Activated naive CD4-positive, alpha-beta T cell treated with anti-CD3 and anti-CD28 coated beads, Interleukin-2, amount 10 ng/mL, durations not matched to agents 7 days and 5 days (primary cell): ENCODE results near the gene CLRN3.

Experiments
- CTCF ChIA-PET: fragments of 350-600 bp; sonication (Branson Sonifier 250); formaldehyde crosslinking; loops from one replicate; lab custom pipeline; 2021; ENCODE audit warnings: antibody characterized with exemption; lab: Charles Lee
- DNase-seq: peaks from one replicate; pipeline ENCODE4 v3.0.0-alpha.2; 2020
- H3K27ac Mint-ChIP-seq: one replicate; pipeline ENCODE4 v1.8.0; 2021; ENCODE audit warnings: mild to moderate bottlenecking, moderate library complexity, mixed read lengths
- H3K27me3 Mint-ChIP-seq: one replicate; pipeline ENCODE4 v1.8.0; 2021; ENCODE audit warnings: mild to moderate bottlenecking, mixed read lengths
- H3K36me3 Mint-ChIP-seq: one replicate; pipeline ENCODE4 v1.8.0; 2021; ENCODE audit warnings: mixed read lengths
- H3K4me1 Mint-ChIP-seq: one replicate; pipeline ENCODE4 v1.8.0; 2021; ENCODE audit warnings: mixed read lengths
- H3K4me3 Mint-ChIP-seq: one replicate; pipeline ENCODE4 v1.8.0; 2021; ENCODE audit warnings: mild to moderate bottlenecking, moderate library complexity, mixed read lengths
- H3K9me3 Mint-ChIP-seq: one replicate; pipeline ENCODE4 v1.8.0; 2021; ENCODE audit warnings: mixed read lengths

The CLRN3 gene

DNA sequence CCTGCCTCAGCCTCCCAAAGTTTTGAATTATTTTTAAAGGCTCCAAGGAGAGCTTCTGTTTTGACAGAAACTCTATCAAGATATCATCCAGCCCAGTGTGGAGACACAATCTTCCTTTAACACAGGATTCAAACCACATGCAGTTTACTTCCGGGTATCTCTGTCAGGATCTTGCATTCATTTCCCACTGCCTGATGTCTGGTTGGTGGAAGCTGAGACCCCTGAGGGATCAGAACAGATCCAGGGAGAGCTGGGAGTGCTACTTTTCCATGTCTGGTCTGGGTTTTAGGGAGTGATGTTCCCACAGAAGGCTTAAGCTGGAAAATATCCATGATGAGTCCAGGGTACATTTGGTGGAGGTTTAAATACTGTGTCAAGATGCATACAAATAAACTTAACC lies 30.9 kb upstream of the CLRN3 start:
- Mint-ChIP-seq H3K4me1 (no peaks in the 10 kb centered on the region), H3K9me3 (no peaks in the 10 kb centered on the region), H3K4me3 (no peak overlapping the region), H3K27ac (no peak overlapping the region), H3K36me3 (no peaks in the 10 kb centered on the region), H3K27me3 (peaks cover 11% of the 10 kb centered on the region)
- CTCF ChIA-PET, result interaction anchor here (0.8 to 2.7 kb wide), 3 partner anchors 76 to 88 kb away, joined by 3 to 11 read pairs (median 4); no protein-coding TSS in a partner anchor
- no peak for DNase-seq

DNA sequence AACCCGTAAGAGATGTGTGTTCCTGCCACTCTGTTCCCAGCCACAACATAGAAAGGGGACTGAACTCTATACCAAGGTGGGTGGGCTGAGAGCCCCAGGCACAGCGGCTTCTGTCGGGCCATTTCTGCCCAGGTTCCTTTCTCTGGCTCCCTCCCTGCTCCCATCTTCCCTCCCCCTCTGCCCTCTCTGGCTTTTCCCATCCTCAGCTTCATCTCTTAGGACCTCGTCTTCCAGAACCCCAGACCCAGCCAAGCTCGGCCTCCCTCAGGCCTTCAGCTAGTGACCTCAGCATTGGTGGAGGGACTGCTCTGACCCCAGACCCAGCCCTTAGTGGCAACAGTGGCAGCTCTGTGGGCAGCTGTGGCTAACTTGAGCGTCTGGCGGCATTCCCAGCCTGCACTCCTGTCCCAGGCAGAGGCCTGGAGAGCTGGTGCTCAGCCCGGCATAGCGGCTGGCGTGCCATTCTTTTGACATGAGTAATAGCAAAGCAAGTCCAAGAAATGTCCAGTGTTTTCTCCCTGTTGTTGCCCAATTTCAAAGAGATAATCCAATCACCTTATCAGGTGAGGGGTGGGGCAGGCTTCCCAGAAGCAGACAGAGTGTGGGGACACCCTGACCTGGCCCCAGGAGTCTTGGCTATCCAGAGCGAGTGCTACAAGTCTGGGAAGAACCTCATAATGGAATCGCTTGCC lies 30.1 kb upstream of the CLRN3 start:
- no peaks in the 10 kb centered on the region for H3K9me3 Mint-ChIP-seq
- no peaks in the 10 kb centered on the region for H3K36me3 Mint-ChIP-seq
- no peak overlapping the region for H3K27ac Mint-ChIP-seq
- H3K4me1 Mint-ChIP-seq, result no peaks in the 10 kb centered on the region
- peaks cover 11% of the 10 kb centered on the region for H3K27me3 Mint-ChIP-seq
- CTCF ChIA-PET, result interaction anchor here (0.8 to 2.4 kb wide), 2 partner anchors 88 to 89 kb away, joined by 3 to 10 read pairs; no protein-coding TSS in a partner anchor
- no peak overlapping the region for H3K4me3 Mint-ChIP-seq
- no peak for DNase-seq

DNA sequence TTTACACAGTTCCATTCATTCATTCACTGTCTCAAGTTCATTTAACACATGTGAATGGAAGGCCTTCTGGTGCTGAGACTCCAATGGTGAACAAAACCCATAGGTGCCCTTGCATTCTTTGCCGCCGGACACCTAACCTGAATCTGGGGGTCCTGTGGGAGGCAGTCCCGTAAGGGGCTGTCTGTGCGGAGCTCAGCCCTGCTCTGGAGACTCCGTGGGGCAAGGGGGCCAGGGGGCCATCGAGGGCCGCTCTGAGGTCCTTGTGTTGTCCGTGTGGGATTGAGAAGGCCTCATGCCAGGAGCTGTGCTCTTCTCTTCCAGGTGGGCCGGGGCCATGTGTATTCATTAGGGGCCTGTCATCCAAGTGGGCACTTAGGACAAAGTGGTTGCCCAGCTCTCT lies 29.5 kb upstream of the CLRN3 start:
- H3K9me3 Mint-ChIP-seq, result no peaks in the 10 kb centered on the region
- no peak overlapping the region for H3K4me3 Mint-ChIP-seq
- H3K27ac Mint-ChIP-seq, result no peak overlapping the region
- H3K36me3 Mint-ChIP-seq, result no peaks in the 10 kb centered on the region
- no peak for DNase-seq
- H3K27me3 Mint-ChIP-seq, result peaks cover 12% of the 10 kb centered on the region
- H3K4me1 Mint-ChIP-seq, result no peaks in the 10 kb centered on the region
- CTCF ChIA-PET, result interaction anchor here (2.4 kb wide), 1 partner anchor 89 kb away, joined by 10 read pairs; no protein-coding TSS in a partner anchor

DNA sequence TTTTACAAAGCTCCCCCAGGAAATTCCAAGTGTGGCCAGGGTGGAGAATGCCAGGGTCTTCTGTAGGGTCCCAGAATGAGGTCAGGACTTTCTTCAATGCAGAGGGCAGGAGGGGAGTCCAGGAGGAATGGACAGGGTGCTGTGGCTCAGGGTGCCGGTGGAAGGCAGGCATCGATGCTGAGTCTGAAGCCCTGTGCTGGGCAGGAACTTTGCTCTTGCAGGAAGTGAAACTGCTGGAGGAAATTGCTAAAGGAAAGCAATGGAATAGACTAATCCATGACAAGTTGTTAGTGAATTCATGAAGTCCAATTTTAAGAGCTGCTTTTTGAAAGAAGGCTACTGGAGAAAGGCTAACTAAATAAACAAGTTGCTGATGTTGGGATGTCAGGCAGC lies 29.0 kb upstream of the CLRN3 start:
- Mint-ChIP-seq H3K27me3 (peaks cover 16% of the 10 kb centered on the region), H3K4me1 (no peaks in the 10 kb centered on the region), H3K27ac (no peak overlapping the region), H3K4me3 (no peak overlapping the region), H3K36me3 (no peaks in the 10 kb centered on the region), H3K9me3 (no peaks in the 10 kb centered on the region)
- no peak for DNase-seq
- CTCF ChIA-PET, result interaction anchor here (1.4 to 2.4 kb wide), 2 partner anchors 16 to 90 kb away, joined by 4 to 10 read pairs; partner anchors contain the start of gene PTPRE

GRCh38 chr10:127921075-127921752 lies 28.5 kb upstream of the CLRN3 start:
- Mint-ChIP-seq H3K36me3 (no peaks in the 10 kb centered on the region), H3K27ac (no peak overlapping the region), H3K9me3 (no peaks in the 10 kb centered on the region), H3K27me3 (peaks cover 16% of the 10 kb centered on the region), H3K4me1 (no peaks in the 10 kb centered on the region), H3K4me3 (no peak overlapping the region)
- CTCF ChIA-PET, result interaction anchor here (1.4 to 2.4 kb wide), 3 partner anchors 15 to 92 kb away, joined by 3 to 10 read pairs (median 4); partner anchors contain the start of gene PTPRE
- no peak for DNase-seq

GRCh38 chr10:127920306-127921074 lies 27.7 kb upstream of the CLRN3 start:
- Mint-ChIP-seq H3K27ac (no peak overlapping the region), H3K9me3 (no peaks in the 10 kb centered on the region), H3K36me3 (no peaks in the 10 kb centered on the region), H3K4me3 (no peak overlapping the region), H3K4me1 (no peaks in the 10 kb centered on the region), H3K27me3 (peaks cover 16% of the 10 kb centered on the region)
- DNase-seq, result no peak
- CTCF ChIA-PET, result interaction anchor here (0.9 to 2.4 kb wide), 4 partner anchors 14 to 93 kb away, joined by 3 to 10 read pairs (median 4); partner anchors contain the start of gene PTPRE

GRCh38 chr10:127919418-127920271 lies 26.9 kb upstream of the CLRN3 start:
- Mint-ChIP-seq H3K36me3 (no peaks in the 10 kb centered on the region), H3K27me3 (peaks cover 11% of the 10 kb centered on the region), H3K27ac (no peak overlapping the region), H3K9me3 (no peaks in the 10 kb centered on the region), H3K4me3 (no peak overlapping the region), H3K4me1 (no peaks in the 10 kb centered on the region)
- CTCF ChIA-PET, result interaction anchor here (0.9 to 1.5 kb wide), 2 partner anchors 92 to 94 kb away, joined by 3 read pairs; no protein-coding TSS in a partner anchor
- DNase-seq, result no peak

GRCh38 chr10:127918572-127918971 lies 25.8 kb upstream of the CLRN3 start:
- Mint-ChIP-seq H3K9me3 (no peaks in the 10 kb centered on the region), H3K27me3 (peaks cover 5% of the 10 kb centered on the region), H3K36me3 (no peaks in the 10 kb centered on the region), H3K27ac (no peak overlapping the region), H3K4me3 (no peak overlapping the region), H3K4me1 (no peaks in the 10 kb centered on the region)
- CTCF ChIA-PET, result interaction anchor here (1.3 kb wide), 1 partner anchor 12 kb away, joined by 3 read pairs; the partner anchor contains the start of gene PTPRE
- DNase-seq, result no peak

DNA sequence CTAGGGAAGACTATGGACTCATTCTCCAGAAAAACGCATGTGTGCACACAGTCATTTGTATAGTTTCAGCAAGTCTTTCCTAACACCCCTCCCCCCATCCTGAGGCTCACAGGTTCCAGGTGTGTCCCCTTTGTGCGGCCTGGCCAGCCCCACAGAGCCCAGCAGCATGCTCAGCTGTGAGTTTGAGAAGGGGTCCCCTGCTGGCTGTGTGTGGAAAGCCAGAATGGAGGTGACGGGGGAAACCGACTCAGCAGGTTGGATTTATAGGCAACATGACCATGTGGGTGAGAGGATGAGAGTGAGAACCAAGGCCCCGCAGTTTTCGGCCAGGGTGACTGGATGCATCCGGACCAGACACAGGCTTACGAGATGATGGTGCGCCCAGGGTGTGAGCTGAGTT lies 24.1 kb upstream of the CLRN3 start:
- no peaks in the 10 kb centered on the region for H3K9me3 Mint-ChIP-seq
- DNase-seq, result no peak
- no peaks in the 10 kb centered on the region for H3K4me1 Mint-ChIP-seq
- H3K27me3 Mint-ChIP-seq, result peaks cover 5% of the 10 kb centered on the region
- H3K27ac Mint-ChIP-seq, result no peak overlapping the region
- H3K4me3 Mint-ChIP-seq, result no peak overlapping the region
- CTCF ChIA-PET, result interaction anchor here (1.2 kb wide), 1 partner anchor 38 kb away, joined by 3 read pairs; no protein-coding TSS in a partner anchor
- H3K36me3 Mint-ChIP-seq, result no peaks in the 10 kb centered on the region

DNA sequence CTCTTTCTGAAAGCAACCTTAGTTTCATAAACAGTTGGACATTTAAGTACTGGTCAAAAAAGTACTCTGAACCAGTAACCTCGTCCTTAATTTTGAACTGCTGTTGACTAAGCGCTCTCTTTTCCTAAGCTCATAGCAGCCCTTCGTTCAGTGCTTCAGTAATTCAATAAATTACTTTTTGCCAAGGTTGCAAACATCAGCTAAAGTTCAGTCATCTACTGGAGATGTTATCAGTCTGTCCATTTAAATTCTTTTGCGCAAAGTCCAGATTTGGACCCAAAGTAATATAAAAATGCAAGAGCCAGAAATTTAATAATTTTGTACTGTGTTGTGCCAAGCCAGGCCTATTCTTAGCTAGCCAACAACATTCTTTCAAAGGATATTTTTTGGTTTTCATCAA lies 22.6 kb upstream of the CLRN3 start:
- DNase-seq, result no peak
- no peaks in the 10 kb centered on the region for H3K36me3 Mint-ChIP-seq
- H3K4me3 Mint-ChIP-seq, result no peak overlapping the region
- peaks cover 9% of the 10 kb centered on the region for H3K27me3 Mint-ChIP-seq
- H3K27ac Mint-ChIP-seq, result no peak overlapping the region
- no peaks in the 10 kb centered on the region for H3K9me3 Mint-ChIP-seq
- CTCF ChIA-PET, result interaction anchor here (0.7 to 2.2 kb wide), 2 partner anchors 10 to 96 kb away, joined by 3 to 11 read pairs; no protein-coding TSS in a partner anchor
- no peaks in the 10 kb centered on the region for H3K4me1 Mint-ChIP-seq

GRCh38 chr10:127913368-127913759 lies 20.6 kb upstream of the CLRN3 start:
- no peaks in the 10 kb centered on the region for H3K9me3 Mint-ChIP-seq
- H3K27ac Mint-ChIP-seq, result no peak overlapping the region
- peaks cover 28% of the 10 kb centered on the region for H3K27me3 Mint-ChIP-seq
- CTCF ChIA-PET, result interaction anchor here (1.2 kb wide), 1 partner anchor 98 kb away, joined by 3 read pairs; no protein-coding TSS in a partner anchor
- DNase-seq, result no peak
- H3K4me1 Mint-ChIP-seq, result no peaks in the 10 kb centered on the region
- no peaks in the 10 kb centered on the region for H3K36me3 Mint-ChIP-seq
- no peak overlapping the region for H3K4me3 Mint-ChIP-seq

DNA sequence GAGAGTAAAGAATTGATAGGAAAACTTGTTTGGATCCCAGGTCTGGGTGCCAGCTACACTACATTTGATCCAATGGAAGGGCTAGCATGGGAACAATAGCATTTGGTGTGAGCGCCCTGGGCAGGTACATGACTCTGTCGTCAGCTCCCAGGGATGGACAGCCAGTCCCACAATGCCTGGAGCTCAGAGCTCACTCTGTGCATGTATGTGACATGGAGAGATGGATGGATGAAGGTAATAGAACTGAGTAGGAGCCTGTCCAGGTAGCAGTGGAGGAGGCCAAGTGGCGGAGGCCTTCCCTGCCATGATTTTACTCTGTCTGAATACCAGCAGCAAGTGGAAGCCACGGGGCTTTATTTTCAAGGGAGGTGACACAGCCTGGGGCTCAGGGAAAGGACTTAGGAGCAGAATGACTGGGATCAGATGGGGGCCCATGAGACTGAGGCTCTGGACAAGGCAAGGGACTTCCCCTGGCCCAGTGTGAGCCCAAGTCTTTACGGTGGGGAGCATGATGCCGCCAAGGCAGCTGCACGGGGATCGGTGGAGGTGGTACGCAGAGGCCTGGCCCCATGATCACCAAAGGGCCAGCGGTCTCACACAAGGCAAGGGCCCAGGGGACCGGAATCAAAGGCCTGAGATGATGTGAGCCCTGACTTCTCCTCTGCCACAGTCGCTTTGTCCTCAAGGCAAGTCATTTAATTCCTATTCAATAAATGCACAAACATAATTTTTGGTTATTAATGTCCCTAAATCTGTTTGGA lies 20.0 kb upstream of the CLRN3 start:
- peaks cover 34% of the 10 kb centered on the region for H3K27me3 Mint-ChIP-seq
- H3K4me3 Mint-ChIP-seq, result no peak overlapping the region
- H3K4me1 Mint-ChIP-seq, result no peaks in the 10 kb centered on the region
- no peak overlapping the region for H3K27ac Mint-ChIP-seq
- H3K36me3 Mint-ChIP-seq, result no peaks in the 10 kb centered on the region
- H3K9me3 Mint-ChIP-seq, result no peaks in the 10 kb centered on the region
- DNase-seq, result no peak
- CTCF ChIA-PET, result interaction anchor here (1.2 kb wide), 1 partner anchor 99 kb away, joined by 3 read pairs; no protein-coding TSS in a partner anchor
